Activated naive CD8-positive, alpha-beta T cell treated with anti-CD3 and anti-CD28 coated beads, Interleukin-2, amount 50 U/mL, for 24 hours (primary cell): ENCODE measurements around the gene KLHL11.

ENCODE experiments used
- ATAC-seq: fragments of 150-1000 bp; cut with Tn5 transposase; one replicate; pipeline ENCODE4 v1.10.0; 2021
- DNase-seq: peaks from one replicate; pipeline ENCODE4 v3.0.0; 2021
- H3K27ac Mint-ChIP-seq: one replicate; pipeline ENCODE4 v1.8.0; 2021; ENCODE audit warnings: mild to moderate bottlenecking, mixed read lengths
- H3K27me3 Mint-ChIP-seq: one replicate; pipeline ENCODE4 v1.8.0; 2021; ENCODE audit warnings: mixed read lengths
- H3K36me3 Mint-ChIP-seq: one replicate; pipeline ENCODE4 v1.8.0; 2021; ENCODE audit warnings: low read depth, mixed read lengths
- H3K4me1 Mint-ChIP-seq: one replicate; pipeline ENCODE4 v1.8.0; 2021; ENCODE audit warnings: mixed read lengths
- H3K4me3 Mint-ChIP-seq: one replicate; pipeline ENCODE4 v1.8.0; 2021; ENCODE audit warnings: mild to moderate bottlenecking, moderate library complexity, mixed read lengths
- H3K9me3 Mint-ChIP-seq: one replicate; pipeline ENCODE4 v1.8.0; 2021; ENCODE audit warnings: mixed read lengths

KLHL11 gene

GRCh38 chr17:41812381-41813151 lies 52.7 kb downstream of the KLHL11 start, which contains the start of gene FKBP10:
Gene FKBP10 (plus strand): TSS chr17:41813004. CDS start chr17:41813035, 31 bp downstream.
- DNase-seq (peak; percentile 22), ATAC-seq (no peak)
- H3K36me3 Mint-ChIP-seq: no peaks in the 10 kb centered on the region
- H3K4me1 Mint-ChIP-seq: peaks cover 17% of the 10 kb centered on the region
- no peaks in the 10 kb centered on the region for H3K9me3 Mint-ChIP-seq
- H3K4me3 Mint-ChIP-seq: peak within 1 kb of the TSS; percentile 79
- H3K27ac Mint-ChIP-seq: peak within 1 kb of the TSS; percentile 65
- peaks cover 9% of the 10 kb centered on the region for H3K27me3 Mint-ChIP-seq

GRCh38 chr17:41811549-41812380 lies 53.5 kb downstream of the KLHL11 start, which contains the start of gene P3H4:
Gene P3H4 (minus strand): TSS chr17:41811949. CDS start chr17:41811915, 34 bp downstream.
- peak within 1 kb of the TSS; percentile 79 for H3K4me3 Mint-ChIP-seq
- DNase-seq: peak; percentile 72
- no peaks in the 10 kb centered on the region for H3K36me3 Mint-ChIP-seq
- peaks cover 9% of the 10 kb centered on the region for H3K27me3 Mint-ChIP-seq
- ATAC-seq: peak; percentile 84
- H3K27ac Mint-ChIP-seq: peak within 1 kb of the TSS; percentile 65
- no peaks in the 10 kb centered on the region for H3K9me3 Mint-ChIP-seq
- H3K4me1 Mint-ChIP-seq: peaks cover 17% of the 10 kb centered on the region

- peaks cover 17% of the 10 kb centered on the region for H3K4me1 Mint-ChIP-seq
- H3K27me3 Mint-ChIP-seq: peaks cover 9% of the 10 kb centered on the region
- no peaks in the 10 kb centered on the region for H3K9me3 Mint-ChIP-seq
- no peaks in the 10 kb centered on the region for H3K36me3 Mint-ChIP-seq
- ATAC-seq: peak; percentile 1
- no peak for DNase-seq
- no peak overlapping the region for H3K27ac Mint-ChIP-seq
- peak overlapping the region; percentile 55 for H3K4me3 Mint-ChIP-seq
Observed at GRCh38 chr17:41810659-41811548, 54.3 kb downstream of the KLHL11 start.

GRCh38 chr17:41806685-41807445 lies 58.4 kb downstream of the KLHL11 start:
- DNase-seq: no peak
- H3K4me1 Mint-ChIP-seq: peaks cover 11% of the 10 kb centered on the region
- no peak overlapping the region for H3K27ac Mint-ChIP-seq
- peaks cover 2% of the 10 kb centered on the region for H3K27me3 Mint-ChIP-seq
- H3K36me3 Mint-ChIP-seq: no peaks in the 10 kb centered on the region
- ATAC-seq: no peak
- H3K4me3 Mint-ChIP-seq: no peak overlapping the region
- H3K9me3 Mint-ChIP-seq: no peaks in the 10 kb centered on the region
